ENCODE results near the gene CASP2.

CASP2 gene

DNA sequence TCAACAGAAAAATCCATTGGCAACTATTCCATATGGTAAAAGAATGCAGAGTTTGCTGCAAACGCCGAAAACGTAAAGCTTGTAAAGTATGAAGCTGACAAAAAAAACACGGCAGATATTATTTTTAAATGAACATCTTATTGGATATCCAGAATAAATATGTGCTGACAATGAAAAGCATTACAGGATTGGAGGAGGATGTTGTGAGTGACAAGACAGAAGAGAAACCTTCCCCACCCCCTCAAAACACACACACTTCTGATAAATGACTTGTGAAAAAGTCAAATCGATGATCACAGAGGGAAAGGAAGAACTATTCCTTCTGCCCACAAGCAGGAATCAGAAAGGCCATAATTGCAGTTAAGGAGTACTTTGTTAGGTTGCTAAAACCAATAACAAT lies 59.8 kb downstream of the CASP2 start:
- no peaks in the 10 kb centered on the region for H3K36me3 ChIP-seq (ENCODE audit: insufficient read depth, low read length)
- H3K4me1 ChIP-seq (ENCODE audit: insufficient read depth, low read length): peaks cover 16% of the 10 kb centered on the region
- no peaks in the 10 kb centered on the region for H3K9me3 ChIP-seq (ENCODE audit: control insufficient read depth, insufficient read depth, low read length)
- no peak overlapping the region for H3K9ac ChIP-seq (ENCODE audit: low read depth, low read length)

- Histone ChIP-seq H3K4me1 (ENCODE audit: insufficient read depth, low read length) (peaks cover 18% of the 10 kb centered on the region; the same call in 1 of the 2 replicates), H3K9ac (ENCODE audit: low read depth, low read length) (no peak overlapping the region), H3K9me3 (ENCODE audit: control insufficient read depth, insufficient read depth, low read length) (no peaks in the 10 kb centered on the region), H3K36me3 (ENCODE audit: insufficient read depth, low read length) (no peaks in the 10 kb centered on the region)
Measured at GRCh38 chr7:143351060-143351459, 62.9 kb downstream of the CASP2 start.

DNA sequence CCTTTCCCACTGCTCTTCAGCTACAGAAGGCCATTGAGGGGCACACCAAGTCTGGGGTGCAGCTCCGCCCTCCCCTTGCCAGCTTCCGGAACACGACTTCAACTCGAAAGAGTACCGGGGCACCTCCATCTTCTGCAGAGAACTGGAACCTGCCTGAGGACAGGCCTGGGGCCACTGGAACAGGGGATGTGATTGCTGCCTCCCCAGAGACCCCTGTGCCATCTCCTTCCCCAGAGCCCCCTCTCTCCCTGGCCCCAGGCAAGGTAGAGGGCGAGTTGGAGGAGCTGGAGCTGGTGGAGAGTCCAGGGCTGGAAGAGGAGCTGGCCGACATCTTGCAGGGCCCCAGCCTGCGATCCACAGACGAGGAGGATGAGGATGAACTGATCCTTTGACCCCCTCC lies 63.4 kb downstream of the CASP2 start:
- Histone ChIP-seq H3K36me3 (ENCODE audit: insufficient read depth, low read length) (no peaks in the 10 kb centered on the region), H3K9ac (ENCODE audit: low read depth, low read length) (no peak overlapping the region)

GRCh38 chr7:143352531-143353002 lies 64.4 kb downstream of the CASP2 start:
- Histone ChIP-seq H3K4me1 (ENCODE audit: insufficient read depth, low read length) (peaks cover 18% of the 10 kb centered on the region; the same call in 1 of the 2 replicates), H3K9ac (ENCODE audit: low read depth, low read length) (no peak overlapping the region), H3K9me3 (ENCODE audit: control insufficient read depth, insufficient read depth, low read length) (no peaks in the 10 kb centered on the region), H3K36me3 (ENCODE audit: insufficient read depth, low read length) (peaks cover 2% of the 10 kb centered on the region; the same call in 1 of the 2 replicates)

More for the DNA sequence above, 63.4 kb downstream of the CASP2 start:
- H3K9me3 ChIP-seq (ENCODE audit: control insufficient read depth, insufficient read depth, low read length): no peaks in the 10 kb centered on the region
- peaks cover 18% of the 10 kb centered on the region; the same call in 1 of the 2 replicates for H3K4me1 ChIP-seq (ENCODE audit: insufficient read depth, low read length)

DNA sequence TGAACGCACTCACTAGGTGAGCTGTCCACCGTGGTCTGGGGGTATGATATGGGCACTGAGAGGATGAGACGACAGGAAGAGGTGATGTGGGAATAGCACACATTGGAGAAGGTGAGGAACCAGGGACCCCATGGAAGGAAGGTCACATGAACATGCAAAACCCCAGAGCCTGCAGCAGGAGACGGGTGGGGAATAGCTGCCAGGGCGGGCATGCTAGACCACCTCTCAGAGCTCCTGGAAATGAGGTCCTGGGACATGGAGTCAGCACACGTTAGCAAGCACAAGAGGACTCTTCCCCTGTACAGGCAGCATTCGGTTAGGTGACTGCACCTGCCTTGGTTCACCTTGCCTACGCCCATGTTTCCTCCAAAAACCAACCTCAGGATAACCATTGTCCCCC lies 66.2 kb downstream of the CASP2 start:
- no peak overlapping the region for H3K9ac ChIP-seq (ENCODE audit: low read depth, low read length)
- H3K36me3 ChIP-seq (ENCODE audit: insufficient read depth, low read length): peaks cover 2% of the 10 kb centered on the region; the same call in 1 of the 2 replicates
- H3K9me3 ChIP-seq (ENCODE audit: control insufficient read depth, insufficient read depth, low read length): no peaks in the 10 kb centered on the region
- H3K4me1 ChIP-seq (ENCODE audit: insufficient read depth, low read length): peaks cover 18% of the 10 kb centered on the region; the same call in 1 of the 2 replicates

DNA sequence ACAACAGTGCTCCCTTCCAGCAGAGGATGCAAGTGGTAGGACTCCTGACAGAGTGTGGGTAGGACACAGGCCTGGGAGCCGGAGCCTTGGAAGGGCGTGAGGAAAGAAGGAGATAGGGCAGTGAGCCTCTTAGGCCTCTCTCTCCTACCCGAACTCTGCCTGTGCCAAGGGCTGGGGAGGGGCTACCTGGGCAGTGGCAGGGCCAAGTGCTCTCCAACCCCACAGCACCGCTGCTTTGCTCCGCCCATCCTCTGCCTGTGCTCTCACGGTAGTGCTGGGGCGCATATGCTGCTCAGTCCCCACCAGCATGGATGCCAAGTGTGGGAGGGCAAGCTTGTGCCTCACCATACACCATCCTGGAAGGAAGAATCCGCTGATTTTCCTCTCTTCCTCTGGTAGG lies 66.8 kb downstream of the CASP2 start:
- Histone ChIP-seq H3K36me3 (ENCODE audit: insufficient read depth, low read length) (peaks cover 2% of the 10 kb centered on the region; the same call in 1 of the 2 replicates), H3K9me3 (ENCODE audit: control insufficient read depth, insufficient read depth, low read length) (no peaks in the 10 kb centered on the region), H3K9ac (ENCODE audit: low read depth, low read length) (no peak overlapping the region), H3K4me1 (ENCODE audit: insufficient read depth, low read length) (peaks cover 18% of the 10 kb centered on the region; the same call in 1 of the 2 replicates)

GRCh38 chr7:143355450-143356385 lies 67.6 kb downstream of the CASP2 start:
- H3K9ac ChIP-seq (ENCODE audit: low read depth, low read length): no peak overlapping the region
- peaks cover 2% of the 10 kb centered on the region; the same call in 1 of the 2 replicates for H3K36me3 ChIP-seq (ENCODE audit: insufficient read depth, low read length)
- no peaks in the 10 kb centered on the region for H3K9me3 ChIP-seq (ENCODE audit: control insufficient read depth, insufficient read depth, low read length)
- H3K4me1 ChIP-seq (ENCODE audit: insufficient read depth, low read length): peaks cover 18% of the 10 kb centered on the region; the same call in 1 of the 2 replicates

GRCh38 chr7:143356414-143357050 lies 68.4 kb downstream of the CASP2 start:
- Histone ChIP-seq H3K9ac (ENCODE audit: low read depth, low read length) (no peak overlapping the region), H3K4me1 (ENCODE audit: insufficient read depth, low read length) (peaks cover 14% of the 10 kb centered on the region; the same call in 1 of the 2 replicates), H3K36me3 (ENCODE audit: insufficient read depth, low read length) (peaks cover 2% of the 10 kb centered on the region; the same call in 1 of the 2 replicates), H3K9me3 (ENCODE audit: control insufficient read depth, insufficient read depth, low read length) (no peaks in the 10 kb centered on the region)
